Endometrial microvascular endothelial cells (primary cell): Measurements from ENCODE around the gene CASZ1. TPM values are rescaled to one million over a fixed set of nuclear protein-coding genes. Genes with fewer than 3 reads are reported as not detected.

Experiments used
- in situ Hi-C: cut with HindIII; loops from 2 replicates; pipeline ENCODE4 v1.10.0; 2017; ENCODE audit warnings: low sequenced_read_pairs, low pct_unique_long_range_greater_than_20kb; ENCODE audit errors: inconsistent ontology term
- total RNA-seq: library from RNA; depleted of rRNA; stranded (reverse); fragments of >200 nt; gene quantifications from one replicate; pipeline ENCODE4 v1.2.3, GENCODE V29; 2015; ENCODE audit errors: inconsistent ontology term

Gene CASZ1
- total RNA-seq, 1 donor from 2014 or later, result 8.5 TPM

DNA sequence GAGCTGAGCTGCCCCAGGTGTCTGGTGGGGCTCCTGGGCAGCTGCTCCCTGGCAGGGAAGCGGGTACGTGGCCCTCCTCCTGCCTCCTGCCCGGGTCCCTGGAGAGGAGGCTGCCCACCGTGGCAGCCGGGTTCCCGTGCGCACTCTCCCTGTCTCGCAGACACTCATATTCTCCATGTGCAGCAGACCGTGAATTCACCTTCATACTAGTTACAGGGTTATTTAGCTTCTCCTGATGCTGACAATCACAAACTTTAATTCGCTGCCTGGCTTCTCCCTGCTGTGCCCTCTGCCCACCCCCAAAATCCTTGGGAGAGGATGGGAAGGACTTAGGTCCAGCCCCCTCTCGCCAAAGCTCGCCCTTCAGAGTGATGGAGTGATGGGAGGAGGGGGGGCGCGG, 95.3 kb downstream of the CASZ1 start:
- in situ Hi-C loops, result no loop called here

DNA sequence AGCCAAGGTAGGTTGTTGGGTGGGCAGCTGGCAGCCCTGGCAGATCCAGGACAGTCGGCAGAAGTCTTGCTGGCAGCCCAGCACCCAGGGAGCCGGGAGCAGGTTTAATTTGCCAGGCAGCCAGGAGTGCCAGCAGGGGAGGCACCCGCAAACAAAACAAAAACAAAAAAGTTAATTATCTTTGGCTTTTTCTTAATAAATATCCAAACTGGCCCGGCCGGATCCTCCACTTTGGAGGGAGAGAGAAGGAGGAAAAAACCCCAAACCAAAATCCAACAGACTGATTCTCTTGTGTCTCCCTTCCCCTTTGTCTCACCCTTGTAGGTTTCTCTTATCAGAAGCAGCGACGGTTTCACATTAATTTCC, 97.0 kb downstream of the CASZ1 start:
- in situ Hi-C loops, result no loop called here

DNA sequence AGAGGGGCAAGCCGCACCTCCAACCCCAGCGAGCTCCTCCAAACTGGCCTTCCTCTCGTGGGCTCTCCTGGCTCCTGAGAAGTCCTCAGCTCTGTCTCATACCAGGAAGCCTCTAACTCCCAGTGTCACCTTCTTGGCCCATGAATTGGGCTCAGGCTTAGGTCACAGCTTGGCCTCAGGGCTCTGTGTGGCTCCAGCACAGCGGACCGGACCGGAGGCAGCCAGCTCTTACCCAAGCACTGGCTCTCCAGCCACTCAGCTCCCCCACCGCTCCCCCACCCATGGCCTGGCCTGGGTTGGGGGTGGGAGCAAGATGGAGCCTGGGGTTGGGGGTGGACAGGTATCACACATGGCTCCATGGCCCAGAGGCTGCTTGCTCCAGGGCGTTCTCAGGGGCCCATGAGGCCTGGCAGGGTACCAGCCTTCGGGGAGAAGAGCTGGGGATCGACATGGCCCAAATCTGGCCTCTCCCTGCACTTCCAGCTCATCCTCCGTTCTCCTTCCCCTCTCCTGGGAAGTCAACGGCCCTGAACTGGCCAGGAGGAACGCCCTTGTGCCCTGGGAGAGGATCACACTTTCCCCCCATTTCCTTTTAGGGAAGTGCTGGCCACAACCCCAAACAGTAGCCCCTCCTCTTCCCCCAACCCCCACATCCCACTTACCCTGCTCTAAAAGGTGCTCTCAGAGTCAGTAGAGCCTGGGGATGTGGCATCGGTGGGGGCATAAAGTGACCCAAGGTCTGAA, 97.5 kb downstream of the CASZ1 start:
- in situ Hi-C loops, result no loop called here

DNA sequence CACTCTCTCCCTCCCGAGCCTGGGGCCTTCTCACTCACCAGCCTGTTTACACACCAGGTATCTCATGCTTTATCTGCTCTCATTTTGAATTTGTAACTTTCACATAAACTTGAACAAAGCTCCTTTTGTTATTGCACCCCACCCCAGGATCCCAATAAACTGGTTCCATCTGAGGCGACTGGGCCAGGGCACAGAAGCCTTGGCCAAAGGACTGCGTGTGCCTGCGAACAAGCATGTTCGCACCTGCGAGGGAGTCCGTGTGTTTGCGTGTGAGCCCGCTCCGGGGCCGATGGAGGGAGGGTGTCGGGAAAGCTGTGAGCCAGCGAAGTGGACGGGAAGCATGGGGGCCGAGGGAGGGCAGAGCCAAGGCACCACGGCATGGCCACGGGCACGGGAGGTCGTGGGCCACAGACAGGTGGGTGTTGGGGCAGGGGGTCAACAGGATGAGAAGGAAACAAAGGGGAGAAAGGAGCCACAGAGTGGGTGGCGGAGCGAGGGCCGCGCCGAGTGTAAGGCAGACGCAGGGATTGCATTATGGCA, 98.8 kb downstream of the CASZ1 start:
- in situ Hi-C loops, result no loop called here

DNA sequence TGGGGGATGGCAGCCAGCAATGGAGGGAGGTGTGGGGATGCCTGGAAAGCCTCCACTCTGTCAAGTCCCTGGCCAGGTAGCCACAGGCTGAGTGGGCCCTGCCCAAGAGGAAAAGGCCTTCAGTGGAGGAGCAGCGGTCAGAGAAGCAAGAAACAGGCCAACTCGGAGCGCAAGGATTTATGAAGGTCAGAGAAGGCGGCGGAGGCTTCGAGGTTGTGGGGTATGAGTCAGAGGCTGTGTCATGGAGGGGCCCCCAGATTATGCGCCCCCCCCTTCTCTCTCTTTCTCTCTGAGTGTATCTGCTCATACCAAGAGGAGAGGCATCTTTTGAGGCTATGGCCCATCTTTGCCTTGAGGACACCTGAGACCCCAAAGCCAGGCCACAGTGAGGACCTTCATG, 99.5 kb downstream of the CASZ1 start:
- in situ Hi-C loops, result no loop called here

DNA sequence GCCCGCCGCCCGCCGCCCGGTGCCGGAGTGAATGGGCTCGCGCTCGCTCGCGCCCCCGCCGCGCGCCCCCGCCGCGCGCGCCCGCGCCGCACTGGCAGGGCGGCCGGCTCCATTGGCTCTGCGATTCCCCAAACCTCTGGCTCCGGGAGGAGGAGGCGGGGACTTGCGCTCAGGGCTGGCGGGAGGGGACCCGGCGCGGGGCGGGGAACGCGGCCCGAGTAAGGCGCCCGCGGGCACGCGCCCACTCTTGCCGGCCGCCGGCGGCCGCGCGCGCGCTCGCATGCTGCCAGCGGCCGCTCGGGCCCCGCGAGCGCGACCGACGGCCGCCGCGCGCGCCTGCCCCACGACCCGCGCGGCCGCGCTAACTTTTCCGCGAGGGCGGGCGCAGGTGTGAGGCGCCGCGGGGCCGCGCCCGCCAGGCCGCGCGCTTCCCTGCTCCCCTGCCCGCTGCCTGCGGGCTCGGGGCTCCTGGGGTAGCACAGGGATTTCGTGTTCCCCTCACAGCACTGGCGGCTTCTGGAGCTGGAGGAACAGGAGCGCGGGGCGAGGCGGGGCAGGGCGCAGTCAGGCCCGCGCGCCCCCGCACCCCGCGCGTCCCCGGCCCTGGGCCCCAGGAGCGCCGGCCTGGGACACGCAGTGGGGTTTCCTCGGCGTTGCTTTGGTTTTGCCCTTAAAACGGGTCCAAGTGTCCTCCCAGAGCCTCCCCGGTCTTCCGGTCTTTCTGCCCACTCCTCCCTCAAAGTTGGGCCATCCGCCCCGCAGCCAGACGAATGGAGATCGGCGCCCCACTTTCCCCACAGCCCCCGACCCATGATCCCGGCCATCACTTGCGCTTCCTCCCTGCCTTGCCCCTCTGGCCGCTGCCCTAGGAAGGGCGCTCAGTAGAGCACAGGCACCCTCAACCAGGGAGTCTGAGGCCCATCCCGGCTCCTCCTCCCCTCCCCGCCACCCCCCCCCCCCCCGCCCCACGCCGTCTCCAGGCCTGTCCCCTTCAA, 101.5 kb downstream of the CASZ1 start:
- in situ Hi-C loops, result no loop called here

DNA sequence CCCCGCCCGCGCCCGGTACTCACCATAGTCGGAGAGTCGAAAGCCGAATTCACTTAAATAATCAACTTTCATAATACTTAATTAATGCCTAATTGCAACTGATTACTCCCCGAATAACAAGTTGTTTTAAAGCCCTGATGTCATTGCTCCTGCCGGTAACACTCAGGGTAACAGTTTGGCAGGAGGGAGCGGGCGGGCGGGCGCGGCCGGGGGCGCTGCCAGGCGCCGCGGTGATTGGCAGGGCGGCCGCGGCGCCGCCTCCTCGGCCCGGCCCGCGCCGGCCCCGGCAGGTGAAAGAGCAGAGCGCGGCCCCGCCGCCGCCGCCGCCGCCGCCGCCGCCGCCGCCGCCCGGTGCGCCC, 102.2 kb downstream of the CASZ1 start:
- in situ Hi-C loops, result no loop called here

DNA sequence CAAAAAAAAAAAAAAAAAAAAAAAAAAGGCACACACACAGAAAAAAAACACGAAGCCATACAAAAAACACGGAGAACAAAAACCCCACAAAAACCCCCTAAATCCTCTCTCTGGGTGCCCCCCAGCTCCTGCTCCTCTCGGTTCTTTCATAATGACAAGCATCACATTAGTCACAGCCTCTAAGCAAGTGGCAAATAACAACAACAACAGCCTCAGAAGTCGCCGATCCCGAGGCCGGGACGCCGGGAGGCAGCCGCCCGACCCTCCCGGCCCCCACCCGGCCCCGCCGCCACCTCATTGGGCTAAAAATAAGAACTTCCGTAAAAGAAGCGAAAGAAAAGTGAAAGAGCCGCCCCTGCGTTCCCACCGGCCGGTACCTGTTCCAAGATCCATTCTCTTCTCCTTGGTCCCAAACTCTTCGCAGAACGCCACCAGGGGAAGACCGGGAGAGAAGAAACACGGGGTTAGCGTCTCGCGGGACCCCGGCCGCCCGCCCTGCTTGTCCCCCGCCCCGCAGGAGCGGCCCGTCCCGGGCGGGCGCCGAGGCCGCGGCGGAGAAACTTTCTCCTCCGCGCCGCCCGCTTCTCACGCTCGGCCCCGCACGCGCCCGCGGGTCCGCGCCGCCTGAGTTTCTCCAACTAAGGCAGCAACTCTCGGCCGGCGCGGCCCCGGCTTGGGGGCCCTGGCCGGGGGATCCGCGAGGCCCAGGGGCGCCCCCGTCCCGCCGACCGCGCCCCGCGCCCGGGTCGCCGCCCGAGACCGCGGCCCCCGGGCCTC, 102.8 kb downstream of the CASZ1 start:
- in situ Hi-C loops, result no loop called here

DNA sequence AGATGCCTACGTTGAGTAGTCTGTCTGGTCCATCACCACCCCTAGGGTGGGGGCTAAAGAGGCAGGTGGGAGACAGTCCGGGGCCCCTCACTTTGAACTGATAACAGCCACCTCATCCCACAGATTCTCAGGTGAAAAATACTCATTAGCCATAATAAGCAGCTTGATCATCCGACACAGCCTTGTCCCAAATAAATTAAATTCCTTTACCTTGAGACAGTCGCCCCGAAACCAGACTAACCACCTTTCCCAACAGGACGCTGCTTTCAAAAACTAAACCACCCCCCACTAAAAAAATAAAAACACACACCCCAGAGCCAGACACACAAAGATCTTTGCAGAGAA, 103.3 kb downstream of the CASZ1 start:
- in situ Hi-C loops, result no loop called here

DNA sequence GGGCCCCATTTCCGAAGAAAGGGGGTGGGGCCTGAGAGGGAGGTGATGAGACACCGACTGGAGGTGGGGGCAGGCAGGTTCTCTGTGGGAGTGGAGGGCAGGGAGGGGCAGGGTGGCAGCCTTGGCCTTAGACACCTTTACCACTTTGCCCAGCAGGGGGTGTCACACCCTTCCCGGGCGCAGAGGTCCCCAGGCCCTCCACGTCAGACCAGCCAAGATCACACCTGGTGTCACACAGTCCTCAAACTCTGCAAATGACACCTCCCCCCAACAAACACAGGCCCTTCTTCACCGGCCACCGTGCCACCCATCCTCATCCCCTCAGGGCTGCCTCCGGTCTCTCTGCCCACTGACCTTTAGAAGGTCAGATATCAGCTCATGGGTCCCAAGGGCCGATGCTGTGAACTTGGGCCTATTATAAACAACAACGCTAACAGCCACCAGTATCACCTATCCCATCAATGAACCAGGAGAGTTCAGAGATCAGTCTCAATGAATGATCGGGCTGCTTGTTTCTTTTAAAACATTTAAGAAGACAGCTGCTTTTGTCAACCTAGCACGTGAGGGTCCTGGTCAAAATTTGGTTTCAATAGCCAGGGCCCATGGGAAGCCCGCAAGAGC, 103.9 kb downstream of the CASZ1 start:
- in situ Hi-C loops, result no loop called here

DNA sequence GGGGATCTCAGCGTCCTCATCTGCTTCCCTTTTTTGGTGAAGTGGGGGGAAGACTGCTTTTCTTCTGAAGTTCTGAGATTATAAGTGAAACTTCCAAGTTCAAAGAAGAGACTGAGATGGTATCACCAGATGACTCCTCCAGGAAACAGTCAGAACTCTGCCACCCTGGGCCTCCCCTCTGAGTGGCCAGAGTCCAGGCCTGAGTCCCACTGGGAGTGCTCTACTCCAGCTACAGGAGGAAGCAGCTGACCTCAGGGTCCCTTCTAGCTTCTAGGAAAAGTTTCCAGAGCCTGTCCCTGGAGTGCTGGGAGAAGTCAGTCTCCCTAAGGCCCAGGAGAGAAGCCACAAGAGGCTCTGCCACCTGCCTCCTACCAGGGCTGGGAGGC, 104.7 kb downstream of the CASZ1 start:
- in situ Hi-C loops, result no loop called here

DNA sequence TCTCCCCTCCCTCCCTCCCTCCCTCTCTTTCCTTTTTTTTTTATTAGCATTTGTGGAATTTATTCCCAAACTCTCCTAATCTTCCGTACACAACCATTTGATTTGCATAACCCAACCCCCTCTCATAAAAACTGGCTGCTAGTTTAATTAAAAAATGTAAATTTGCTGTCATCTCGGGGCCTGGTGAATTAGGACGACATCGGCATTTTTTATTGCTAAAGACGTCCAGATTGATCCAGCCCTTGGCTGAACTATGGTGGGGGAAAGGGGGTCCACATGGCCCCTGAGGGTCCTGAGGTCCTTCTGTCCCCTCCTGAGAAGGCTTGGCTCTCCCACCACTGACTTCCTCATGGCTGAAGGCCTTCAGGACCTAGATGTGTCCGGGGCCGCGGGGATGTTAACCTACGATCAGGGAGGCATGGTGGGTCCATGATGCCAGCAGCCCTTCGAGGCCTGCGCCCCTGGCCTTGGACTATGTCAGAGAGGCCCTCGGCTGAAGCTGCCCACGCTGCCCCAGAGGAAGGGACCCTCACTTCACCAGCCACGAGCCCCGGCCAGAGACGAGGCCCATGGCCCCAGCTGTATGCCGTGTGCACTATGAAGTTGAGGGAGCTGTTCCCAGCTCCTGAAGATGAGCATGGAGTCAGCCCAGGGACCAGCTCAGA, 105.2 kb downstream of the CASZ1 start:
- in situ Hi-C loops, result no loop called here

DNA sequence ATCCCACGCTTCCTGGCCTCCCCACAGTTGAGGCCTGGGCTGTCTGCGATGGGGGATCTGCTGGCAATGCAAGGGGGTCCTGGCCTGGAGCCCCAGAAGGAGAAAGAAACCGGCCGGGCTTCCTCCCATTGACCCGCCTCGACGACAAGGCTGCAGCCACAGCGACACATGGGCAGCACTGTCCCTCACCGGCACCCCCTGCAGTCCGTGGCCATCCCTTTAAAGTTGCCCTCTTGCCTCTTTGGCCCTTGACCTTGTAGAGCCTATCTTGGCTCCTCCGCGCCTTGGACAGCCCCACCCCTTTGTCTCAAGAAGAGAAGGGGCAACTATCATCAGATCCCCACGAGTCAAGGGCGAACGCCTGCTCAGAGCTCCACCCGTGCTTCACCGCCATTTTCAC, 106.0 kb downstream of the CASZ1 start:
- in situ Hi-C loops, result no loop called here

DNA sequence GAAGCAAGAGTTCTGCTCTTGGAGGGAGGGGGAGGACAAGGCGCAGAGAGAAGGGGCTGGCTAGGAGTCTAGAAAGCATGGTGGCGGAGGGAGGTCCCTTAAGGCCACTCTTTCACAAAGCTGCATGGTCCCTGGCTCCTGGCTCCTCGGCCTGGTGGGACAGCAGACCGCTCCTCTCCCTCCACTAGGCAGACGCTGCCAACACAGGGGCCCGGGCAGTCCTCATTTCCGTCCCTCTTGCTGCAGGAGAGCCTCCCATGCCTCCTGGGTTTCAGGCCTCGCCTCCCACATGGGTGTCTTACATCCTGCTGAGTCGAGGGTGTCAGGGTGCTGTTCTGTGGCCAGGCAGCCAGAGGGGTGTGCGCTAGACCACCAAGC, 108.0 kb downstream of the CASZ1 start:
- in situ Hi-C loops, result no loop called here

DNA sequence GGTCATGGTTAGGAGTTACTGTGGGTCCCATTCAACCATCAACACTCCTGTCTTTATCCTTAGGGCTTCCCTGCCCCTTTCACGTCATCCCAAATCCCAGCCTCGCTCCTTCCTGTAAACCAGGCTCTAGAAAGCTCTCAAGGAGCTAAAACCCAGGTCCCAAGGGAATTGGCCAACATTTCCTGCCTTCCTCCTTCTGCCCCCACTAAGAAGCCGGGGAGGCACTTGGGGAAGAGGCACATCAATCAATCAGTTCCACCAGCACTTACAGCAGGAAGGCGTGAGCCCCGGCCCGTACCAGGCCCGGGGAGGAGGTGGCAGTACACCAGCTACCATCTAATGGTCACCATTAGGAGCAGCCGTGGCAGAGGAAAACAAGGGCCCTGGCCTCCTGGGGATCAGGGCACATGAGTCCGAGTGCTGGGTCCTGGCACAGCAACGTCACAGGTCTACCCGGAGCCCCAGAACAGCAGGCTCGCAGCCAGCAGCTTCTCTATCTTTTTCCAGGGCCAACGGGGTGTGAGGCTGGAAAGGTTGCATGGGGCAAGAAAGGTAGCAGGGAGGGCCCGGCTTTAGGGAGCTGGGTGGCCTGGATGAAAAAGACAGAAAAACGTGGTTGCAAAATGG, 108.6 kb downstream of the CASZ1 start:
- in situ Hi-C loops, result no loop called here

DNA sequence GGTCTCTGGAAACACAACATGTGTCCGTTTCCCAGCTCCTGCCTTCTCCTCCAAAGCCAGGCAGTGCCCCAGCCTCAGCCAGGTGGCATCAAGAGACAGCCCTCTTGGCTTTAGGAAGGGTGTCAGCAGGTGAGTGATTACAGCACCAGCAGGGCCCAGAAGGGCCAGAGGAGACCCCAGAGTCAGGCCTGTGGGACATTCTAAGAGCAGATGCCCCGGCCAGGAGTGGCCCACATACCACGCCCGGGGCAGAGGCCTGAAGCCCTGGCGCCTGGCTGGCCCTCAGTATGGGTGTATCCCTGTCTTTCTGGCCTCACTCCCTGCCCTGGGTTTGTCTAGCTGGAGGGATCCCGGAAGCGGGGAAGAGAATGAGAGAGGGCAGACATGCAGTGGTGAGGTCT, 109.2 kb downstream of the CASZ1 start:
- in situ Hi-C loops, result no loop called here

DNA sequence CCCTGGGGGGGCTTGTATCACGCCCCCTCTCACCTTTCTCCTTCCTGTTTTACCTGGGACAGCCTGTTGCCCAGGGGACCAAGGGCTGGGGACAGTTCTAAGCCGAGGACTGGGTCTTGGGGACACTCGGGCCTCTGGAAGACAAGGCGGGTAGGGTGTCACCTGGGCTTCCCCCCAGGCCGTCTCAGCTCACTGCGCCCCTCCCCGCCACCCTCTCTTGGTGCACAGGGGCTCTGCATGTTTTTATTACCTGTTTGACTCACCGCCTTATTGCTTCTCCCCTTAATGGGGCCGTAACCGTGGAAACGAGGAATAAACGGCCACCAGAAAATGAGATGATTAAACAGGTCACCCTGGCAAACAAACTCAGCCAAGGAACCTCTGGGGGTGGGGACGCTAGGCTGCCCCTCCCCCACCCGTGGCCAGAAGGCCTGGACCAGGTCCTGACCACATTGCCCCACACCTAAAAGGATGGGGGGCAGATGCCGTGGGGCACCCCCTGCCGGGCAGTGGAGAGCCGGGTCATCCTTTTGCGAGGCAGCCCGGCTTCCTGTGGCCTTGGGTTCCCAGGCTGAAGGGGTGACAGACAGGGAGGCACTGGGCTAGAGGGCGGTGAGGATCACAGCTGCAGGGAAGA, 109.9 kb downstream of the CASZ1 start:
- in situ Hi-C loops, result no loop called here
